GM19351 (cell line): Measurements from ENCODE around the gene FBXL5.
A peak's percentile ranks its signal among the peaks of the same experiment; 100 is the strongest.

ENCODE experiments used
- ATAC-seq: cut with Tn5 transposase; IDR thresholded peaks from one replicate; pipeline ENCODE4 v1.9.1; 2021; ENCODE audit warnings: mild to moderate bottlenecking, moderate library complexity; ENCODE audit not compliant: unreplicated experiment

The FBXL5 gene, protein sequence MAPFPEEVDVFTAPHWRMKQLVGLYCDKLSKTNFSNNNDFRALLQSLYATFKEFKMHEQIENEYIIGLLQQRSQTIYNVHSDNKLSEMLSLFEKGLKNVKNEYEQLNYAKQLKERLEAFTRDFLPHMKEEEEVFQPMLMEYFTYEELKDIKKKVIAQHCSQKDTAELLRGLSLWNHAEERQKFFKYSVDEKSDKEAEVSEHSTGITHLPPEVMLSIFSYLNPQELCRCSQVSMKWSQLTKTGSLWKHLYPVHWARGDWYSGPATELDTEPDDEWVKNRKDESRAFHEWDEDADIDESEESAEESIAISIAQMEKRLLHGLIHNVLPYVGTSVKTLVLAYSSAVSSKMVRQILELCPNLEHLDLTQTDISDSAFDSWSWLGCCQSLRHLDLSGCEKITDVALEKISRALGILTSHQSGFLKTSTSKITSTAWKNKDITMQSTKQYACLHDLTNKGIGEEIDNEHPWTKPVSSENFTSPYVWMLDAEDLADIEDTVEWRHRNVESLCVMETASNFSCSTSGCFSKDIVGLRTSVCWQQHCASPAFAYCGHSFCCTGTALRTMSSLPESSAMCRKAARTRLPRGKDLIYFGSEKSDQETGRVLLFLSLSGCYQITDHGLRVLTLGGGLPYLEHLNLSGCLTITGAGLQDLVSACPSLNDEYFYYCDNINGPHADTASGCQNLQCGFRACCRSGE

DNA sequence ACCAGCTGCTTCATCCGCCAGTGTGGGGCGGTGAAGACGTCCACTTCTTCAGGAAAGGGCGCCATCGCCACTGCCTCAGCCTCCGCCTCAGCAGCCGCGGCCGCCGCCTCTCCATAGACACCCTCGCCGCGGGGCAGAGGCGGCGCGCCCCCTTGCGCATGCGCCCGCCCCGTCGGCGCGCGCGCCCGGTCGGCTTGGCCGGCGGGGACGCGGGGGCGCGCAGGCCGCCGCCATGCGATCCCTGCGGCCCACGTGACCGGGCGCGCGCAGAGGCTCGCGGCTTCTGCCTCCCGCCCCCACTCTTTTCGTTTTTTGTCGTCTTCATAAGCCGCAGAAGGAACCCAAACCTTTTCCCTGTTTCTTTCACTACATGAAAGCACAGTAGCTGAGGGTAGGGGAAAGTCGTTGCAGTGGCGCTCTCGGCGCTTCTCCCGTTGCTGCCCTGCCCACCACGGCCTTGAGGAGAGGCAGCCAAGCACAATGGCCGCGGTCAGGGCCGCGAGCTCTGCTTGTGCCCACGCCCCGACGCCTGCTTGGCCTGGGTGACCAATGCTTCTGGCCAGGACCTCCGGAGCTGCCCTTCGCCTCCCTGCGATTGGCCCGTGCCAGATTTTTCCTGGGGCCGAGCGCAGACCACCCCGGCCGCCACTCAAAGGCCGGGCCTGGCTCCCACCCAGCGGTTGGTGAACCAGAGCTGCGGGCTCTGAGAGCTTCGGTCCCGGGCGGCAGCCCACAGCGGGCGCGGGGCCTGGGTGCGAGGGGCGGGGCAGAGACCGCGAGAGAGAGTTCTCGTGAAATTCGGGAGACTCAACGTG, at the start of gene FBXL5:
FBXL5 (minus strand) TSS at position 135 of the 815 bp plus-strand sequence; CDS start at position 65, 70 bp downstream.
- ATAC-seq: peak; percentile 62

DNA sequence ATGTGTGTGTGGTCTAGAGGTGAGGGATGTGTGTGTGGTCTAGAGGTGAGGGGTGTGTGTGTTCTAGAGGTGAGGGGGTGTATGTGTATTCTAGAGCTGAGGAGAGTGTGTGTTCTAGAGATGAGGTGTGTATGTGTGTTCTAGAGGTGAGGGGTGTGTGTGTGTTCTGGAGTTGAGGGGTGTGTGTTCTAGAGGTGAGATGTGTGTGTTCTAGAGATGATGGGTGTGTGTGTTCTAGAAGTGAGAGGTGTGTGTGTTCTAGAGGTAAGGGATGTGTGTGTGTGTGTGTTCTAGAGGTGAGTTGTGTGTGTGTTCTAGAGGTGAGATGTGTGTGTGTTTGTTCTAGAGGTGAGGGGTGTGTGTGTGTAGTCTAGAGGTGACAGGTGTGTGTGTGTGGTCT, 49.0 kb upstream of the FBXL5 start:
- ATAC-seq: no peak

DNA sequence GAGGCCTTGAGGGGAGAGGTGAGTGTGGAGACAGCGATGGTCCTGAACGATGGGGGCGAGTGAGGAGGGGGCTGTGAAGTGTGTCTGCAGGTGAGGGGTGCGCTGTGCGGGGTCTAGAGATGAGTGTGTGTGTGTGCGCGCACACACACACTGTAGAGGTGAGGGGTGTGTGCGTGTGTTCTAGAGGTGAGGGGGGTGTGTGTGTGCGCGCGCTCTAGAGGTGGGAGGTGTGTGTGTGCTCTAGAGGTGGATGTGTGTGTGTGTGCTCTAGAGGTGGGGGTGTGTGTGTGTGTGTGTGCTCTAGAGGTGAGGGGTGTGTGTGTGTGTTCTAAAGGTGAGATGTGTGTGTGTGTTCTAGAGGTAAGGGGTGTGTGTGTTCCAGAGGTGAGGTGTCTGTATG, 48.3 kb upstream of the FBXL5 start:
- ATAC-seq: no peak

DNA sequence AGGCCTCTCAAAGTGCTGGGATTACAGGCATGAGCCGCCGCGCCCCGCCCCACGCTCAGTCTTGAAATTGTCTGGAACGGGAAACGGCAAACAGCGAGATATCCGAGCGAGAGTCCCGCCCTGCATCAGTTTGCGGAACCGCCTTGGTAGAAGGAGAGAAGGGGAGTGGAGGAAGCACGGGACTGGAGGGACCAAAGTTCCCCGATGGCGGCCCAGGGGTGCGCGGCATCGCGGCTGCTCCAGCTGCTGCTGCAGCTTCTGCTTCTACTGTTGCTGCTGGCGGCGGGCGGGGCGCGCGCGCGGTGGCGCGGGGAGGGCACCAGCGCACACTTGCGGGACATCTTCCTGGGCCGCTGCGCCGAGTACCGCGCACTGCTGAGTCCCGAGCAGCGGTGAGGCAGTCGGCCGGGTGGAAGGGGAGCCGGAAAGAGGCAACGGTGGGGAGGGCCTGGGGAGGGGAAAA, 47.8 kb upstream of the FBXL5 start, which contains the start of gene BST1:
BST1 (plus strand) TSS at position 125 of the 463 bp plus-strand sequence; CDS start at position 205, 80 bp downstream.
- no peak for ATAC-seq

DNA sequence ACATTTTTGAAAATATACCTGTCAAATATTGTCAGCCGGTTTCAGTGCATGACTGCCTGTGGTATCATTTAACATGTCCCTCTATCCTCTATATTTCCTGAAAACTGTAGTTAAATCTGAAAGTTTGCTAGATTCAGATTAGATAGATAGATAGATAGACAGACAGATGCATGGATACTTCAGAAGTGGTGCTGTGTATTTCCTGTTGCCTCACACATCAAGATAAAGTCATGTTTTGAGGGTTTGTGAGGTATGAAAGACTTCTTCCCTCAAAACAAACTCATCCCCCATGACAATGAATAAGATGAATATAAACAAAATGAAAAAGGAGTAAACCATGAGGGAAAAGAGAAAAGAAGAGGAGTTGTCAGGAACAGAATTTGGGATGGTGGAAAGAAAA, 41.7 kb upstream of the FBXL5 start:
- ATAC-seq: no peak

DNA sequence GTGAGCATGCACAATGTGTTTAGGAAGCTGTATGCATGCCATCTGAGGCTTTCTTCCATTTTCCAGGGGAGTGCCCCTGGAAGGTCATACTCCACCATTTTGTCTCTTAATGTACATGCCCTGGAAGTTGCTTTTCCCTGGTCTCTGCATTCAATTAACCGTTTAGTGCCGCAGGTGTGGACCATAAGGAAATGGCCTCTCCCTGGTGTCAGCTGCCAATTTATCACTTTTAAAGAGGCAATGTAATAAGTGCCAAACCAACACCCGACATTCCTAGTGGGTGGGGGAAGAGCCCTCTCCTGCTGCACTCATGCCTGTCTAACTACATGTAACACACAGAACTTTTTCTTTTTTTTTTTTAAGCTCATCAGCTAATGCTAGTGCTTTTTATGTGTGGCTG, 40.6 kb upstream of the FBXL5 start:
- no peak for ATAC-seq

DNA sequence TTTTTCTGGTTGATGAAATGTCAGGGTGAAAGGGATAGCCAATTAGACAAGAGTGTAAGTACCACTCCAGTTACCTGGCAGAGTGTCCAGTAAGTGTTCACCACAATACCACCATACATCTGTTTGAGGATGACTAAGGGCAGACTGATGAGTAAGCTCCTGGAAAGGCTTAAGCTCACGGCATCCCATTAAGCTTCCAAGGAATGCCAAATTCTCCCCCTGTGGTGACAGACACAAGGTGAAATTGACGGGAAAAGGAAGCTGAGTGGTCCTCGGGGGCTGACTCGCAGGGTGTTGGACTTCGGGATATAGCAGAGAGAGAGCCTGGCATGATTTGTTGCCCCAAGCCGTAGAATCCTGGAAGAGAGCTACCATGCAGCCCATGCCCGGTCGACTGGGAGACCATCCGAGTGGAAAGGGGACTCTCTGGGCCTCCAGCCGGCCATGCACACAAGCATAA, 40.1 kb upstream of the FBXL5 start:
- ATAC-seq: no peak

DNA sequence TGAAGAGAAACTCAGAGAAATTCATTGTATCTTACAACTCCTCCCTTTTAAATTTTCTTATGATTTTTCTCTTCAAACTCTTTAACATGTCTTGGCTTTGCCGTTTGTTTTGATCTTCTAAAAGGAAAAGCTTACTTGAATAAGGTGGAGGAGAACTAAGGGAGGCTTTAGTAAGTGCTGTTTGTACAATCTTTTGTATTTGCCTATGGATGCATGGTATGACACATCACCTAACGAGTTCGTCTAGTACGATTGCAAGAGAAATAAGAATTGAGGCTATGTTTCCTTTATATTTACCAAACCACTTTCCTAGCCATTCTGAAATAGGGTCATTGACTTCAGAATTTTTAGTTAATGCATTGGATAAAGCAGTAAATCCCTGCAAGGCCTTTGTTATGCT, 39.3 kb upstream of the FBXL5 start:
- no peak for ATAC-seq

DNA sequence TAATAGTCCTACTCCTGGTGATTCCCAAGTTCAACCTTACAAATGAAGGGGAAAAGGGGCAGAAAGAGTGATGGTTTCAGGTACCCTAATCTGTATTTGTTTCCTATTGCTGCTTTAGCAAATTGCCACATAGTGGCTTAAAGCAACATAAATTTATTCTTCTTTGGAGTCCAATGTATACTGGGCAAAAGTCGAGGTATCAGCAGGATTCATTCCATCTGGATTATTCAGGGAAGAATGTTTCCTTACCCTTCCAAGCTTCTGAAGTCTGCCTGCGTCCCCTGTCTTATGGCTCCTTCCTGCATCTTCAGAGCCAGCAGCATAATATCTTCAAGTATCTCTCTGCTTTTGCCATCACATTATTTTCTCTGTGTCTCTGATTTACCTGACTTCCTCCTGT, 37.4 kb upstream of the FBXL5 start:
- ATAC-seq: no peak

DNA sequence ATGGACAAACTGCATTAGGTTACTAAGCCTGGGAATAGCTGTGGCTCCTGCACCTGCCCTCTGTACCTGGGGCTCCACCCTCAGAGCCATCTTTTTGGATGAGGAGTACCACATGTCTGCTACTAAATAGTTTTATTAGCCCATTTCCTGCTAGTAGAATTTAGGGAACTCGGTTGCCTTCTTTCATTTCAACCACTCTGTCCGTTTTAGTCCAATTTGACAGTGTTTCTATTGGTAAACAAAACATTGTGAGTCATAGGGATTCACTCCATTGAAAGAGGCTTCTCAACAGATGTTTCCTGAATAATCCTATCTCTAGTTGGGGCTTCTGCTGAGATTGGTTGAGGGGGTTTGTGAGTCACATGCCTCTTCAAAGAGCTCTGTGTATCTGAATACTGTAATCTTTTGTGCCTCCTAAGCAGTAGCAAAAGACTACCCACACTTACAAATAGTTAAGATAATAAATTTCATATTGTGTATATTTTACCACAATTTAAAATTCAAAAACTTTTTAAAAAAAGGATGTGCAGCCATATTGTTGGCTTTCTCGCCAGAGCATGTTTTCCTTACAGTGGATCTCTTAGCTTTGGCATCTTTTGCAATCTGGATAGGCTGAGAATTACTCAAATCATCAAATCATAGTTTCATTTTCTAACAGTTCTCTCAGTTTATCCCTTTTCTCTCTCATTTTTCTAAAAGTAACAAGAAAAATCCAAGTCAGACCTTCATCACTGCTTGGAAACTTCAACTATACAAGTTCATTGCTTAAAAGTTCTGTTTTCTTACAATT, 36.4 kb upstream of the FBXL5 start:
- no peak for ATAC-seq

DNA sequence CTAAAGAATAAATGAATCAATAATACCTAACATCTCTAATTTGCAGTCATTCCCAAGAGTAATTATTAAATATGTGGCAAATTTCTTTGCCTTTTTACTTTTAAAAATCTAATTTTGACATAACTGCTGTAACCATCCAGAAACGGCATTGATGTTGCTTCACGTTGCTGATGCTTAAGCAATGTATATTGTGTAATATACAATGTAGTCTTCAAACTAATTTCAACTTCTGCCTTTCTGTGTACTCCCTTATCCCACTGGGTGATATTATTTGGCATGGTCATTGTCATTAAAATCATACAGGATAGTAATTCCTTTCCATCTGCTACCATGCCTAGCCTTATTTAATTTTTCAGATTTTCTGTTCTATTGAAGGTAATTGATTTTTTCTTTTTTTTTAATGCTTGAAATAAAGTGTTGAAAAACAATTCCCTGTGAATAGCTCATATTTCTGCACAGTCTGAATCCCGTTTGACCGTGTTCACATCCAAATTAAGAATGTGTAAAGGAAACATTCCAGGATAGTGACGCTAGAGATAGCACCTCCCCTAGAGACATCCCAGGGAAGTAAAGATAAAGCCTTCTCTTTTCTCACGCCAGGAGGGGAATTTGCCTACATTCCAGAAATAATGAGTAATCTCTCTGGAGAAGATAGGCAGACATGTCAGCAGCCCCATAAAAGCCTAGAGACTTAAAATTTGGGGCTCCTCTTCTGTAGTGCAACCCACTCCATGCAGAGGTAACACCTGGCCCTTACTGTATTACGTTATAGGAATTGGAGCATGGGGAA, 35.1 kb upstream of the FBXL5 start:
- no peak for ATAC-seq

DNA sequence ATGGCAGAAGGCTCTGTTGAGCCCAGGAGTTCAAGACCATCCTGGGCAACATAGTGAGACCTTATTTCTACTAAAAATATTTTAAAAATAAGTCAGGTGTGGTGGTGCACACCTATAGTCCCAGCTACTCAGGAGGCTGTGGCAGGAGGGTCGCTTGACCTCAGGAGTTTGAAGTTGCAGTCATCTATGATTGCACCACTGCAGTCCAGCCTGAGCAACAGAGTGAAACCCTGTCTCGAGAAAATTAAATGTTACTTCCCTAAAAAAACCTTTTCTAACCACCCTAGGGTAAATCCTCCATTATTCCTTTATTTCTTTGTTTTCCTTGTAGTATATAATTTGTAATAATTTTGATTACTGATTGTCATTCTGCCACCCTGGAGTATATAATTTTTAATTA, 34.4 kb upstream of the FBXL5 start:
- ATAC-seq: no peak

DNA sequence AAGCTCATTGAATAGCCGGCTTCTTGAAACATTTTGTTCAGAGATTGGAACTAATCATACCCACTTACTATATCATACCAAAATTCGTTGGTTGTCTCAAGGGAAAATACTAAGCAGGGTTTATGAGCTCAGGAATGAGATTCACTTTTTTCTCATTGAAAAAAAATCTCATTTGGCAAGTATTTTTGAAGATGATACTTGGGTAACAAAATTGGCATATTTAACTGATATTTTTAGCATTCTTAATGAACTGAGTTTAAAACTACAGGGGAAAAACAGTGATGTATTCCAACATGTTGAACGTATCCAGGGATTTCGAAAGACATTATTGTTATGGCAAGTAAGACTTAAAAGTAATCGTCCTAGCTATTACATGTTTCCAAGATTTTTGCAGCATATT, 32.9 kb upstream of the FBXL5 start:
- no peak for ATAC-seq

DNA sequence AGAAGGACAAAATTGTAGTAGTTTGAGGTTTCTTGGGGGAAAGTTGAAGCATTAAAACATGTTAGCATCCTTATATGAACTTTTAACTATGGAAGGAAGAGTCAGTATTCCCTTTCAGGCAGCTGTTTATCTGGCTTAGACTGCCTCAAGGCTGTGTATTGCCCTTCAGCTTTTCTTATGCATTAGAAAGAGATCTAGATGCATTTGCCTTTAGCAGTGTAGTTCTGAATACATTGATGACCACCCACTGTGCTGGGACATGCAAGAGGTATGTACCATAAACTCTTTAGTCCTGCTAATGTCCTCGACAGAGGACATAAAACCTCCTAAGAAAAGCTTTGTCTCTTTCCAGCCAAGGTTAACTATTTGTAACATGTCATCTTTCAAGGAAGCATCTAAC, 29.3 kb upstream of the FBXL5 start:
- no peak for ATAC-seq

DNA sequence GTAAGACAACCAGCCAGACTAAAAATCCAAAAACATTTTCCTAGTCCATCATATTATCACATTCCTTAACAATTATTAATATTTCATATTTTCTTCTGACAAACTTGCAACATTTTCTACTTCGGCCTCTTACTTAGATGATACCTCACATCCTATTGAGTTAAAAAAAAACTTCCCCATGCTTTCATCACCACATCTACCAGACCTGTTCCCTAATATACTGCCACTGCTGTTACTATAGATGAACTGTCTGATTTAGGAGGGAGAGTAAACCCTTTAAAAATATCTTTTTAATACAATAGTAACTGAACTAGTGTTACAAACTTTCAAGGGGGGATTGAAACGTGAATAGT, 28.0 kb upstream of the FBXL5 start:
- ATAC-seq: no peak

DNA sequence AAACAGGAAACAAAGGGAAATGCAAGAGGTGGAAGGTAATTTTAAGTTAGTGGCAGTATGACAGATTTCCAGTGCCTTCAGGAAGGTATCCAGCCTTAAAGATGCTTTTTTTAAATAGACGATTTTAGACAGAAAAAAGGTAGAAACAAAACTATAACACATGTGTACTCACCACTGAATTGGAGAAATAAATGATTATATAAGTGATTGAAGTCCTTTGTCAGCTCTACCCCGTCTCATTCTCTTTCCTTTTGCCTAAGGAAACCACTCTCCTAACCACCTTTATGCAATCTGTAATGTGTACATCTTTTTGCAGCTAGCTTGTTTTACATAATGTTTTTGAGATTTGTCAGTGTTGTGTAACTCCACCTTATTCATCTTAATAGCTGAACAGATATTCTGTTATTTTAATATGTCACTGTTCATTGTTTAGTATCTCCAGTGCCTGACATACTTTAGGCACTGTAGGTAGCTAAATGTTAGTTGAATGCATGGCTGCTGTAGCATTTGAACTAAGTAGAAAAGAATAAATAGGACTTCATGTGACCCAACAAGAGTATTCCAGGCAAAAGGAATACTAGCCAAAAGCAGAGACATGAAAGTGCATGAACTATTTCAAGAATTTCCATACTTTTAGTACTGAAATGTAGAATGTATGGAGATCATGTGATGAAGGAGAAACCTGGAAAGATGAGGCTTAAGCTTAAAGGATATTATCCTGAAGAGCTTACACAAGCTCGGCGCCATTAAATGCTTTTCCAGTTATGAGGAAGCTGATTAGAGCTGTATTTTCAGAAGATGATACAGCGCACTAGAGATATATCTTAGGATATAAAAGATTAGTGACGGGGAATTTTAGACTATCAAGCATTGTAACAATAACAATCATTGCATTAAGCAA, 27.3 kb upstream of the FBXL5 start:
- ATAC-seq: no peak

DNA sequence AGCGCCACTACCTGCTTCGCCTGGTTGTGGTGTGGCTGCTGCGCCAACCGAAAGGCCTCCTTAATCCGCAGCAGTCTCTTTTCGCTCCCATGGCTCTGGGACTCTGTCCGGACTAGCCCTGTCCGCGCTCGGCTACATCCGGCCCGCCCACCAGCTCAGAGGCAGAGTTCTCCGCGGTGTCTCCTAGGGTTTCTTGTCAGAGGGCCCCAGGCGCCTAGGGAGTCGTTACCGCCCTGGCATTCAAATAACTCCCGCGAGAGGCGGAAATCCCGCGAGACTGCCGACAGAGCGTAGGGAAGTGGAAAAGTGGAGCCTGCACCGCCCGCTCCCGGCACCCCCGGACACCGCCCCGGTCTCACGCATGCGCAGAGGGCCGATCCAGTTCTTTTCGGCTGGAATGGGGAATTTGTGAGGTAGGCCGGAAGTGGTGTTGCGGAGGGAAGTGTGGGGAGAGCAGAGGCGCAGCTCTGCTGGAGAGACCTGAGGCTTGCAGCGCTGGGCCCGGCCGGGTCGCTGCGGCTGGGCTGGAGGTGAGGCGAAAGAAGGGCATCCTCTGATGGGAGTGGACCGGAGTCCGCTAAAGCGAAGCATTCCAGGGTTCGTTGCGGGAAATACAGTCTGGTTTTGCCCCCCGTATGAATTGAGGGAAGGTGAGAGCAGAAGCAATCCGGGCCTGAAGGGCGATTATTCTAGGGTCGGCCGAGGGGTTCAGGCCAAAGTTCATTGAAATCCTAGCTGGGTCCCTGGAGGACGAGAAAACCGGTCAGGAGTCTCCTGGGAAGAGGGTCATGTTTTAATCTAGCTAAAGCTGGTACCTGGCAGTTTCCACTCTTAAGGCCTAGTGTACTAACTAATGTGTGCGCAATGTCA, 26.4 kb upstream of the FBXL5 start, which contains the start of gene FAM200B:
FAM200B (plus strand) TSS at position 456 of the 870 bp plus-strand sequence. CDS start 5,151 bp downstream, outside the sequence.
- peak; percentile 88 for ATAC-seq

DNA sequence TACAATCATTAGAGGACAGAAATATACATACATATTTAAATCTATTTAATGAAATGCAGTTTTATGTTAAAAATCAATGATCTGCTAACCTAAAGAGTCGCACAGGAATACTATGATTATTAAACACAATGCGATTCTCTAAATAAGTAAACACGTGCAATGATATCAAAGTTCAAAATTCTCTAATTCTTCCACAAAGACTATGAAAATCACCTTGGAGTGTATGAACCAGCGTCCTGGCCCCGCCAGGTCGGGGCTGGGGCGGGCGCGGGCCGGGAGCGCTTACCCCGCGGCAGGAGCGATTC, 25.9 kb upstream of the FBXL5 start:
- no peak for ATAC-seq
